ENCODE measurements around the gene NELL1. TPM values are rescaled to one million over a fixed set of nuclear protein-coding genes. Genes with fewer than 3 reads are reported as not detected.

The NELL1 gene
- total RNA-seq, 2 donors from 2014 or later = not detected

DNA sequence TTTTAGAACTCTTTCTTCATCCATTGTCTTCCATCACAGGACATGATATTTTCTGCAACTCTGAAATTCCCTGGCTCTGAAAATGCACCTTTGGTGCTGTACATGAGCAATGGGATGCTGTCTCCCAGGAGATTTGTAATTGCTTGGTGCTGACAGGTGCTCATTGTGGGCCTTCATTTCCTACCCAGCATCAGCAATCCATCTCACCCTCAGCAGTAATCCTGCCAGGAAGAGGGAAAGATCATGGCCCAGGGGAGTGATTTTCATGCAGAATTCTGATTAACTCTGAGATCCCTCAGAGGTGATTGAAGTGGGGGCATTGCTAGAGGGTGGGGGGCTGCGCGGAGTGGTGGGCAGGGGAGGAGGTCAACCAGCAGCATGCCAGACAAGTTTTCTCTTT, 651.7 kb downstream of the NELL1 start:
- 43 to 62% methylated on average over 2 of the region's 2 CpGs for WGBS, 2 donors
- no peak for TF ChIP-seq POLR2A (IDR thresholded peaks at IDR 0.05)
- TF ChIP-seq, protein P1, sequence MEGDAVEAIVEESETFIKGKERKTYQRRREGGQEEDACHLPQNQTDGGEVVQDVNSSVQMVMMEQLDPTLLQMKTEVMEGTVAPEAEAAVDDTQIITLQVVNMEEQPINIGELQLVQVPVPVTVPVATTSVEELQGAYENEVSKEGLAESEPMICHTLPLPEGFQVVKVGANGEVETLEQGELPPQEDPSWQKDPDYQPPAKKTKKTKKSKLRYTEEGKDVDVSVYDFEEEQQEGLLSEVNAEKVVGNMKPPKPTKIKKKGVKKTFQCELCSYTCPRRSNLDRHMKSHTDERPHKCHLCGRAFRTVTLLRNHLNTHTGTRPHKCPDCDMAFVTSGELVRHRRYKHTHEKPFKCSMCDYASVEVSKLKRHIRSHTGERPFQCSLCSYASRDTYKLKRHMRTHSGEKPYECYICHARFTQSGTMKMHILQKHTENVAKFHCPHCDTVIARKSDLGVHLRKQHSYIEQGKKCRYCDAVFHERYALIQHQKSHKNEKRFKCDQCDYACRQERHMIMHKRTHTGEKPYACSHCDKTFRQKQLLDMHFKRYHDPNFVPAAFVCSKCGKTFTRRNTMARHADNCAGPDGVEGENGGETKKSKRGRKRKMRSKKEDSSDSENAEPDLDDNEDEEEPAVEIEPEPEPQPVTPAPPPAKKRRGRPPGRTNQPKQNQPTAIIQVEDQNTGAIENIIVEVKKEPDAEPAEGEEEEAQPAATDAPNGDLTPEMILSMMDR (IDR thresholded peaks at IDR 0.05) = no peak
- H3K36me3 ChIP-seq (replicated peaks in 1 of 2; ENCODE audit: insufficient read depth in 1 of 2, low read depth in 2 of 2) = no peaks in the 10 kb centered on the region
- no peaks in the 10 kb centered on the region for H3K9me3 ChIP-seq
- H3K27me3 ChIP-seq = no peaks in the 10 kb centered on the region
- no peaks in the 10 kb centered on the region for H3K4me1 ChIP-seq
- H3K27ac ChIP-seq = no peak overlapping the region
- DNase-seq (no peak), ATAC-seq (no peak)
- no peak overlapping the region for H3K4me3 ChIP-seq
- intact Hi-C loops (cut with DNase I) = no loop called here

DNA sequence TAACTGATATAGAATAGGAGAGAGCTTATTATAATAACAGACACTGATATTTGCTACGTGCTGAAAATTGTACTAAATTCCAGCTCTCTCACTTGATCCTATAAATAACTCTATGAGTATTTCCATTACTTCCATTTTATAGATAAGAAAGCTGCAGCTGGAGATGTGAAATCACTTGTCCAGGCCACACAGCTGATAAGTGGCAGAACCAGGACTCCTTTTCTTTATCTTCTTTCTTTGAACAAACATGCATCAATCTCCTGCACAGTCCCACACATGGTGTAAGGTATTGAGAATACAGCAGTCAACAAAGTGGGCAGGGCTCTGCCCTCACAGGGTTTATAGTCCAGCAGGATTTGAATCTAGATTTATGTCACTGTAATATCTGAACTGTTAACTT, 652.1 kb downstream of the NELL1 start:
- 31 to 34% methylated on average over 1 of the region's 1 CpG for WGBS, 2 donors
- Histone ChIP-seq H3K27ac (no peak overlapping the region), H3K27me3 (no peaks in the 10 kb centered on the region), H3K9me3 (no peaks in the 10 kb centered on the region), H3K4me1 (no peaks in the 10 kb centered on the region), H3K36me3 (replicated peaks in 1 of 2; ENCODE audit: insufficient read depth in 1 of 2, low read depth in 2 of 2) (no peaks in the 10 kb centered on the region), H3K4me3 (no peak overlapping the region)
- DNase-seq = no peak
- no peak for ATAC-seq
- intact Hi-C loops (cut with DNase I) = no loop called here
- TF ChIP-seq, protein P1 (IDR thresholded peaks at IDR 0.05) = no peak
- TF ChIP-seq POLR2A (IDR thresholded peaks at IDR 0.05) = no peak

DNA sequence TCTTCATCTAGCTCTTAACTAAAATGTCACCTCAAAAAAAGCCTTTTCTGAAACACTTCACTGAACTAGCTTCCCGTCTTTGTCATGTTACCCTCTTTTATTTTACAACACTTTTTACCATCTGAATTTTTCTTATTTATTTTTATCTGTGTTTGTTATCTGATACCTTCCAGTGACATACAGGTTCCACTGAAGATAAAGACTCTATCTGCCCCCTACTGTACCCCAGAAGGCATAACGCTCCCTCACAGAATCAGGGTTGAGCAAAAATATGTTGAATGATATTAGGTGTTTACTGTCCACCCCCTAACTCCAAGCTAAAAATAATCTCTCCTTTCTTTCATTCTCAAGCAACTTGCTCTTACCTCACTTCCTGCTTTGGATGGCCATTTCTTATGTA, 654.2 kb downstream of the NELL1 start:
- no peak for TF ChIP-seq POLR2A (IDR thresholded peaks at IDR 0.05)
- TF ChIP-seq, protein P1 (IDR thresholded peaks at IDR 0.05) = no peak
- DNase-seq (no peak), ATAC-seq (no peak)
- Histone ChIP-seq H3K27me3 (no peaks in the 10 kb centered on the region), H3K27ac (no peak overlapping the region), H3K36me3 (replicated peaks in 1 of 2; ENCODE audit: insufficient read depth in 1 of 2, low read depth in 2 of 2) (no peaks in the 10 kb centered on the region), H3K4me1 (no peaks in the 10 kb centered on the region), H3K4me3 (no peak overlapping the region), H3K9me3 (no peaks in the 10 kb centered on the region)
- WGBS, 2 donors = 69 to 81% methylated on average over 2 of the region's 2 CpGs
- intact Hi-C loops (cut with DNase I) = no loop called here

DNA sequence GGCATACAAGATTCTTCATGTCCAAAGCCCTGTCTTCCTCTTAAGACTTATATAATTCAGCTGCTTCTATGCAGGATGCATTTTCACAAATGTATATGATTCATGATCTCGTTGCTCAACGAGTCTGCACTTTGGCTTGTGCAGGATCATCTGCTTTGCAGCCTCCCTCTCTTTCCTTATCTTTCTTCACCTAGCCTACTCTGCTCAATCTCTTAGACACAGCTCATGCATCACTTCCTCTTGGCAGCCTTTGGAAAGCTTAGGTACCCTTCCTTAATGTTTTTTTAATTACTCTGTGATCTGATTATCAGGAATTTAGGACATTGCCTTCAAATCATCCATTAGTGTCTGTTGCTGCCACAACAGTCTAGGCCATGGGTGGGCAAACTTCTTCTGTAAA, 673.8 kb downstream of the NELL1 start:
- TF ChIP-seq, protein P1 (IDR thresholded peaks at IDR 0.05) = no peak
- TF ChIP-seq POLR2A (IDR thresholded peaks at IDR 0.05) = no peak
- H3K4me1 ChIP-seq = no peaks in the 10 kb centered on the region
- 28 to 32% methylated on average over 2 of the region's 2 CpGs for WGBS, 2 donors
- DNase-seq = no peak
- H3K27me3 ChIP-seq = no peaks in the 10 kb centered on the region
- no peak overlapping the region for H3K4me3 ChIP-seq
- intact Hi-C loops (cut with DNase I) = no loop called here
- no peaks in the 10 kb centered on the region for H3K9me3 ChIP-seq
- no peak for ATAC-seq
- H3K36me3 ChIP-seq (replicated peaks in 1 of 2; ENCODE audit: insufficient read depth in 1 of 2, low read depth in 2 of 2) = no peaks in the 10 kb centered on the region
- no peak overlapping the region for H3K27ac ChIP-seq

DNA sequence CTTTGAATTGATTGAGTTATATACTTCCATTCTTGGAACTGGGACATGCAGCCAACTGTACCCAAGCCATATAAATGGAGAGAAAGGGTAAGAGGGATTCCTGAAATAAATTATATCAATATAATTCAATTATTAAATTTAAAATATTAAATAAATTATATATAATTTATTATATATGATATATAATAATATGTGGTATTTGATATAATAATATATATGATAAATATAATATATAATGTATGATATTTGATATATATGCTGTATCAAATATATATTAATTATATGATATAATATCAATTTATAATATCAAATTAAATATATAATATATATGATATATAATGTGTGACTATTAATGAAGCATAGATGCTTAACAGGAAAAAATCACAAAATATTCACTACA, 677.0 kb downstream of the NELL1 start:
- Histone ChIP-seq H3K4me3 (no peak overlapping the region), H3K4me1 (no peaks in the 10 kb centered on the region), H3K9me3 (no peaks in the 10 kb centered on the region), H3K27me3 (no peaks in the 10 kb centered on the region), H3K36me3 (replicated peaks in 1 of 2; ENCODE audit: insufficient read depth in 1 of 2, low read depth in 2 of 2) (no peaks in the 10 kb centered on the region), H3K27ac (no peak overlapping the region)
- DNase-seq = no peak
- ATAC-seq = no peak
- intact Hi-C loops (cut with DNase I) = no loop called here
- TF ChIP-seq POLR2A (IDR thresholded peaks at IDR 0.05) = no peak
- TF ChIP-seq, protein P1 (IDR thresholded peaks at IDR 0.05) = no peak

All from body of pancreas (tissue), 4 donors.